Neuron (in vitro differentiated cells): Measurements from ENCODE around the gene JHY.

ENCODE experiments used
- H2AFZ ChIP-seq: one replicate; pipeline ENCODE4 v1.6.1; 2013; ENCODE audit warnings: low read depth, mild to moderate bottlenecking, inconsistent platforms, low read length, moderate library complexity
- H3K27me3 ChIP-seq: one replicate; pipeline ENCODE4 v1.6.1; 2013; ENCODE audit warnings: low read length; ENCODE audit not compliant: insufficient read depth
- H3K36me3 ChIP-seq: one replicate; pipeline ENCODE4 v1.6.1; 2013; ENCODE audit warnings: low read length; ENCODE audit not compliant: insufficient read depth
- H3K4me1 ChIP-seq: one replicate; pipeline ENCODE4 v1.6.1; 2013; ENCODE audit warnings: low read length; ENCODE audit not compliant: insufficient read depth
- H3K4me3 ChIP-seq: 2 replicates; pipeline ENCODE4 v1.5.1; 2013; ENCODE audit warnings: mild to moderate bottlenecking, low read length, moderate library complexity
- H3K9me3 ChIP-seq: one replicate; pipeline ENCODE4 v1.6.1; 2013; ENCODE audit warnings: low read length

Gene JHY

GRCh38 chr11:122931510-122931909 lies 49.0 kb downstream of the JHY start:
- Histone ChIP-seq H3K4me3 (no peak overlapping the region), H2AFZ (no peak overlapping the region), H3K36me3 (no peaks in the 10 kb centered on the region), H3K27me3 (peaks cover 10% of the 10 kb centered on the region), H3K4me1 (no peaks in the 10 kb centered on the region), H3K9me3 (no peaks in the 10 kb centered on the region)

- Histone ChIP-seq H3K27me3 (peaks cover 20% of the 10 kb centered on the region), H3K4me3 (no peak overlapping the region), H2AFZ (no peak overlapping the region), H3K4me1 (no peaks in the 10 kb centered on the region), H3K9me3 (no peaks in the 10 kb centered on the region), H3K36me3 (no peaks in the 10 kb centered on the region)
Observed at GRCh38 chr11:122933416-122933815, 50.9 kb downstream of the JHY start.

DNA sequence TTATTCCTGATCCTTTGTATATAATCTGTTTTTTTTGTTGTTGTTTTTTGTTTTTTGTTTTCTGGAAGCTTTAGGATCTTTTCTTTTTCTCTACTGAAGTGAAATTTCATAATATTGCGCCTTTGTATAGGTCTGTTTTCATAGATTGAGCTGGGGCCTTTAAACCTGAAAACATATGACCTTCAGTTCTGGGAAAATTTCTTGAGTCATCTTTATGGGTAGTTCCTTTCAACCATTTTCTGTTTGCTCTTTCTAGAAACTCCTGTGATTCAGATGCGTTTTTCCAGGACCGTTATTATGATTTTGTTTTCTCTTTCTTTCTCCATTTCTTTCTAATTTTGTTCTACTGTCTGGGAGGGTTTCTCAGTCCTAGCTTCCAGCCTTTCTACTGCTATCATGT lies 55.4 kb downstream of the JHY start:
- H3K36me3 ChIP-seq, result no peaks in the 10 kb centered on the region
- no peaks in the 10 kb centered on the region for H3K4me1 ChIP-seq

DNA sequence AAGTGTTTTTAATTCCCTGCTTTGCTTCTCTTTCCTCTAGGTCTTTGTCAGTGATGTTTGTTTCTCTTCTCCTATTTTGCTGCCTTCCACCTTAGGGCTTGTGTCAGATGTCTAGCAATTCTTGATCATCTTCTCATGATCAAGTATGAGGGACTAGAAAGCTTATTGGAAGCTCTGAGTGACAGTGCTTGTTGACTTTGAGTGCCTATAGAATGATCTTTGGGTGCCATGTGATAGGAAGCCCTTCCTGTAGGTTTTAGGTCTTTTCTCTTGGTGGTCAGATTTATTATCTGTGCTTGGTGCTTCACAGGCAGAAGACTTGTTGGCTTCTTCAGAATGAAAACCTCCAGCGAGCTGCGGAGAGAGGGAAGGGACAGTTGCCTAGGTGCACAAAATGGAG lies 56.0 kb downstream of the JHY start:
- H3K9me3 ChIP-seq, result no peaks in the 10 kb centered on the region
- H2AFZ ChIP-seq, result no peak overlapping the region
- H3K4me1 ChIP-seq, result no peaks in the 10 kb centered on the region
- peaks cover 18% of the 10 kb centered on the region for H3K27me3 ChIP-seq
- no peak overlapping the region for H3K4me3 ChIP-seq
- no peaks in the 10 kb centered on the region for H3K36me3 ChIP-seq

More for the DNA sequence above, 55.4 kb downstream of the JHY start:
- H3K9me3 ChIP-seq, result no peaks in the 10 kb centered on the region
- H3K27me3 ChIP-seq, result peaks cover 18% of the 10 kb centered on the region
- no peak overlapping the region for H2AFZ ChIP-seq
- H3K4me3 ChIP-seq, result no peak overlapping the region

GRCh38 chr11:122951211-122951610 lies 68.7 kb downstream of the JHY start:
- Histone ChIP-seq H2AFZ (no peak overlapping the region), H3K4me1 (peaks cover 28% of the 10 kb centered on the region), H3K4me3 (no peak overlapping the region), H3K36me3 (no peaks in the 10 kb centered on the region), H3K9me3 (no peaks in the 10 kb centered on the region), H3K27me3 (peaks cover 12% of the 10 kb centered on the region)

DNA sequence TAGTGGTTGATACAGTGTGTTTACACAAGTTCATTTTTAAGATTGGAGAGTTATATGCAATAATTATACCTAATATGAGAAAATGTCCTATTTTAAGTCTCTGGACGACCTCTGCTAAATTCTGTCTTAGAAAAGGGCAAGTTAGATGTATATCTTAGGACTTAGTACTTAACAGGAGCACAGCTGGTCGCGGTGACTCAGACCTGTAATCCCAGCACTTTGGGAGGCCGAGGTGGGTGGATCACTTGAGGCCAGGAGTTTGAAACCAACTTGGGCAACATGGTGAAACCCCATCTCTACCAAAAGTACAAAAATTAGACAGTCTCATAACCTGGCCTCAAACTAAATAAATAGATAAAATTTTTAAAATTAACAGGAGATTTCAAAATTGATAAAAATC lies 71.9 kb downstream of the JHY start:
- peaks cover 28% of the 10 kb centered on the region for H3K4me1 ChIP-seq
- H3K27me3 ChIP-seq, result peaks cover 33% of the 10 kb centered on the region
- no peak overlapping the region for H3K4me3 ChIP-seq
- no peaks in the 10 kb centered on the region for H3K9me3 ChIP-seq
- no peak overlapping the region for H2AFZ ChIP-seq
- H3K36me3 ChIP-seq, result no peaks in the 10 kb centered on the region

DNA sequence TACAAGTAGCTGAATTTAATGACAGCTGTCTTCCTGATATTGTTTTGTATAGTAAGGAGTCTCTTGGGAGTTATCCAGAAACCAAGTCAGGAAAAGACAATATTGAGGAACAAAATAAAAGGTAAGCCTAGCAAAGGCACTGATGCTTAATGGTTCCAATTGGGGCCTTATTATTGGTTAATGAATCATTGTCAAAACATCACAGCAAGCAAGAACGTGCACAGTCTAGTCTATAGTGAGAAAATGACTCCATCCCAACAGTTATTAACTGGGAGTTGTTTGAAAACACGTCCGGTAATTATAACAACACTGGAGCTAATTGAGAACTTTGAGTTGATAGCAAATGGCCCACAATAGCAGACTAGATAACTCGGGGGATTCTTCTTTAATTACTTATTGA lies 81.4 kb downstream of the JHY start:
- no peaks in the 10 kb centered on the region for H3K4me1 ChIP-seq
- H3K27me3 ChIP-seq, result peaks cover 49% of the 10 kb centered on the region
- no peaks in the 10 kb centered on the region for H3K36me3 ChIP-seq
- no peak overlapping the region for H2AFZ ChIP-seq
- H3K4me3 ChIP-seq, result no peak overlapping the region
- H3K9me3 ChIP-seq, result no peaks in the 10 kb centered on the region

GRCh38 chr11:122976061-122976733 lies 93.6 kb downstream of the JHY start:
- H3K4me1 ChIP-seq, result no peaks in the 10 kb centered on the region
- H3K36me3 ChIP-seq, result no peaks in the 10 kb centered on the region
- H3K27me3 ChIP-seq, result peaks cover 87% of the 10 kb centered on the region
- H3K9me3 ChIP-seq, result no peaks in the 10 kb centered on the region
- no peak overlapping the region for H3K4me3 ChIP-seq
- no peak overlapping the region for H2AFZ ChIP-seq

DNA sequence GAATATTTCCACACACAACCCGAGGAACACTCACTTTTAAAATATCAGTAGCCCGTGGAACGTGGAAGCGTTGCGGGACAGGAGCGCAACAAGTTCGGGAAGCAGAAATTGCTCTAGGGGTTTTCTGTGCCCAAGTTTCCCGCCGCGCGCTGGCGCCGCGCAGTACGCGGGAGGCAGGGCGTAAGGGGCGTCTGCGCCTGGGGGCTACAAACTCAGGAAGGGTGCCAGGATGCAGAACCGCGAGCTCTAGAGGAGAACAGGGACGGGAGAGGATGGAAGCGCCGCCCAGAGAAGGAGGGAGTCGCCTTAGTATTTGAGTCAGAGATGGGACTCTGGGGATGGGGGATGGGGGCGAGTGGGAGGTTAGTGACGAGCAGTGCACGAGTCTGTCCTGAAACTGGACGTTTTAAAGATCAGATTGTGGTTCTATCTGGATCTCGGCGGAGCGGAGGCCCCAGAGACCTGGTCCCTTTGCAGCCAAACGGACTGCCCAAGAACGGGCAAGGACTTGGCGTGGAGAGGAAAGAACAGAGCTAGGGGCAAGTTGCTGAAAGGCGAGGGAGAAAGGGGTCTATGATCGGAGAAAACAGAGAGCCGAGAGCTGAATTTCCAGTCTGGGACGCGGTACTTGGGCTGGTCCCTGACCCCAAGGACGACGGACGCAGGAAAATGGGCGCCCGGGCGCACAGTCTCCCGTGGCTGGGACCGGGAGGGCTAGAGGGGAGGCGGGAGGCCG lies 94.3 kb downstream of the JHY start:
- H2AFZ ChIP-seq, result no peak overlapping the region
- no peaks in the 10 kb centered on the region for H3K9me3 ChIP-seq
- H3K4me3 ChIP-seq, result no peak overlapping the region
- no peaks in the 10 kb centered on the region for H3K4me1 ChIP-seq
- H3K27me3 ChIP-seq, result peaks cover 92% of the 10 kb centered on the region
- H3K36me3 ChIP-seq, result no peaks in the 10 kb centered on the region

GRCh38 chr11:122977470-122978298 lies 95.1 kb downstream of the JHY start:
- Histone ChIP-seq H3K4me1 (no peaks in the 10 kb centered on the region), H3K9me3 (no peaks in the 10 kb centered on the region), H3K4me3 (no peak overlapping the region), H3K27me3 (peaks cover 97% of the 10 kb centered on the region), H3K36me3 (no peaks in the 10 kb centered on the region), H2AFZ (no peak overlapping the region)

- peaks cover 96% of the 10 kb centered on the region for H3K27me3 ChIP-seq
- no peak overlapping the region for H2AFZ ChIP-seq
- H3K36me3 ChIP-seq, result no peaks in the 10 kb centered on the region
- H3K4me3 ChIP-seq, result no peak overlapping the region
- H3K9me3 ChIP-seq, result no peaks in the 10 kb centered on the region
- H3K4me1 ChIP-seq, result no peaks in the 10 kb centered on the region
Observed at GRCh38 chr11:122978299-122978620, 95.7 kb downstream of the JHY start.

GRCh38 chr11:122979103-122979814 lies 96.7 kb downstream of the JHY start:
- H3K36me3 ChIP-seq, result no peaks in the 10 kb centered on the region
- H3K4me3 ChIP-seq, result no peak overlapping the region
- H3K27me3 ChIP-seq, result peaks cover 96% of the 10 kb centered on the region
- H3K4me1 ChIP-seq, result peaks cover 2% of the 10 kb centered on the region
- H3K9me3 ChIP-seq, result no peaks in the 10 kb centered on the region
- no peak overlapping the region for H2AFZ ChIP-seq
